Fibroblast of skin of right biceps (primary cell): ENCODE measurements around the gene VPS4A.
A peak's percentile ranks its signal among the peaks of the same experiment; 100 is the strongest.
"Not testable (repeated sequence)": the region's sequence is repeated elsewhere in the genome, so short reads cannot be mapped to it uniquely, and the experiment has no call there.

Source experiments
- DNase-seq: peaks from one replicate; pipeline ENCODE4 v3.0.0-alpha.2; 2013

The VPS4A gene

DNA sequence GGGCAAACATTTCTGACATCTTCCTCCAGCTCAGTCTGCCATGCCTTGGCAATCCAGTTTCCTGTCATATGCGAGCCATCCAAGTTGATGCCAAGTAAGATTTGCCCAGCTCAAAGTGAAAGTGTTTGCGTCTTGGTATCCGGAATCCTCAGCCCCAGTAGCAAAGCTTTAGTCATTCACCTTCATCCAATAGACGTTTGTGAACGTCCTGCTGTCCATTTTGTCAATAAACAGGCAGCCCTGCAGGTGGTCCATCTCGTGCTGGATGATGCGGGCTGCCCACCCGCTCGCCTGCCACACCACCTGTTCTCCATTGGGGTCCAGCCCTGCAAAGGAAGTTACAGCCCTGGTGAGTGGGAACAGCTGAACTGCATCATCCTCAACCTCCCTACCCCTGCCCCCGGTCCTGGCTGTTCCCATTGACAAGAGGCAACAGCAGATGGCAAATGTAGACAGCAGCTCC, 17.7 kb downstream of the VPS4A start:
- DNase-seq: no peak

DNA sequence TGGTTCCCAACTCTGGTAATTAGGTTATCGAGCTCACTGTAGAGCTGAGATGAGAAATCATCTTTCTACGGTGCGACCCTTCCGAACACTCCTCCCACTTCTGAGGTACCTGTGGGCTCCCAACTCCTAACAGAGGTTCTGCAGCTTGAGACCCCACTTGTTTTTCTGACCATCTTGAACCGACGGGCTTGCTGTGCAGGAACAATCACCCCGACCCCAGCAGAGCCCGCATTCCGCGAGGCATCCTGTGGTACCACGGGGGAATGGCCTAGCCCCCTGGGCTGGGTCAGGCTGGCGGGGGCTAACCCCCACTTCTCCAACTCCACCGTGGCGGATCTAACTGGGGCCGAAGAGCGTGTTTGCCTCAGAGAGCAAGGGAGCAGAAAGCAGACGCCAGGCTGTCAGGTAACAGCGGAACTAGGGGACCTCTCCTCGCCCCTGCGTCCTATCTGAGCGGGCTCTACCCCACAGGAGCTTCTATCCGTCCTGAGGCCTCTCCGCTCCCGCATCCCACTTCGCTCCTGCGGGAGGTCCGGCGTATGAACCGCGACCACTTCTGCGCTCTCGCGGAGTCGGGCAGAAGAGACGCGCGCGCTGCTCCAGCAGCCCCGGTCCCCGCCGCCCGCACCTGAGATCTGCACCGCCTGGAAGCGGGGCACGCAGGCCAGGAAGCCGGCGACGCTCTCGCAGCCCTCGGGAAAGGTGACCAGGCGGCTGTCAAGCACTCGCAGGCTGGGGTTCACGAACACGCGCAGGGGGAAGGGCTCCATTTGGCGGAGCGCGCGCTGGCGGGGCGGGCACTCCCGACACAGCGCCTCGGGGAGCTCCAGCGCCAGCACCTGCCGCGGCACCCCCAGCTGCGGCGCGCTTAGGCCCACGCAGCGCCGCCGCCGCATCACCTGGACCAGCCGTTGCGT, 18.5 kb downstream of the VPS4A start:
- no peak for DNase-seq

DNA sequence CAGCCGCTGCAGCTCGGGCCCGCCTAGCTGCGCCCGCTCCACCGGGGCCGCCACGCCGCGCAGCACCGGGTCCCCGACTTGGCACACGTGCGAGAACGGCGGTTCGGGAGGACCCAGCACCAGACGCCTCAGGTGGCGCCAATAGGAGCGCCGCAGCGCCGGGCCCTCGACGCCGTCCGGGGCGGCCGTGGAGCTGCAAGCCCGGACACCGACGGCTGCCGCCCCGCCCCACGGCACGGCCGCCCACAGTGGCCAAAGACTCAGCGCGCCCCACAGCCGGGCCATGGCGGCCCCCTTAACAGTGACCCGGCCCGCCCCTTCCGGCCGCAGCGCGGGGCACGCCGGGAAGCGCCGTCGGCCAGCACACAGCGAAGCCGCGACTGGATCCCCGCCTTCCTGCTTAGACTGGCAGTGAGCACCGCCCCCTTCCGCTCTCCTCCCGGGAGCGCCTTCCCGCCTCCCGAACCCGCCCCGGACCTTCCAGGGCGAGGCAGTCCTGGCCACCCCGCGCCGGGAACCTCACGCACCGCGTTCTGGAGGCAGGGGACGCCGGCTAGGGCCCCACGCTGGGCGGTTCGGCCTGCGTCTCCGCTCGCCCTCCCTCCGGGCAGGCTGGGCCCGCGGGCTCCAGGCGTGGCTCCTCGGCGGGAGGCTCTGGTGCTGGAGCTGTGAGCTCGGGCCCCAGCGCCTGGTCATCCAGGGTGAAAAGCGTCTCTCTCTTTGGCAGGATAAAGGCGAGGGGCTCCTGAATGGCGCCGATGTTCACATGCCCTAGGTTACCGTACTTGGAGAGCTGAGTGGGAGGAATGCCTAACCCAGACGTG, 19.3 kb downstream of the VPS4A start, which contains the start of gene PDF:
TSS of gene PDF (minus strand) at position 303 of the 824 bp plus-strand sequence. CDS start at position 285, 18 bp downstream.
- peak; percentile 93 for DNase-seq

DNA sequence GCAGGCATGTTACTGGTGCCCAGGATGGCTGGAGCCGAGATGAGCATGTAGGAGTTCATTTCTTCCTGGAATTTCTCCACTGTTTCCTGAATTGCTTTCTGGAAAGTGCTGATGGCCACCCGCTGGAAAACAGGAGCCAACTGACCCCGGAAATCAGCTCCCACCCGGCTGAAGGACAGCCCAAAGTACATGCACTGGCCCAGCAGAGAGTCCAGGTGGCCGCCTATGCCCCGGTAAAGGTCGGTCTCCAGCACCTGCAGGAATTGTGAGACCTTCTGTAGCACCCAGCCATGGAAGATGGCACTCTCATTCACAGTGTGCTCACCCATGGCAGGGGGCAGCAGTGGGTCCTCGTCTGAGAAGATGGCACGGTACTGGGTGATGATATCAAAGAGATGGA, 23.5 kb downstream of the VPS4A start:
- no peak for DNase-seq

DNA sequence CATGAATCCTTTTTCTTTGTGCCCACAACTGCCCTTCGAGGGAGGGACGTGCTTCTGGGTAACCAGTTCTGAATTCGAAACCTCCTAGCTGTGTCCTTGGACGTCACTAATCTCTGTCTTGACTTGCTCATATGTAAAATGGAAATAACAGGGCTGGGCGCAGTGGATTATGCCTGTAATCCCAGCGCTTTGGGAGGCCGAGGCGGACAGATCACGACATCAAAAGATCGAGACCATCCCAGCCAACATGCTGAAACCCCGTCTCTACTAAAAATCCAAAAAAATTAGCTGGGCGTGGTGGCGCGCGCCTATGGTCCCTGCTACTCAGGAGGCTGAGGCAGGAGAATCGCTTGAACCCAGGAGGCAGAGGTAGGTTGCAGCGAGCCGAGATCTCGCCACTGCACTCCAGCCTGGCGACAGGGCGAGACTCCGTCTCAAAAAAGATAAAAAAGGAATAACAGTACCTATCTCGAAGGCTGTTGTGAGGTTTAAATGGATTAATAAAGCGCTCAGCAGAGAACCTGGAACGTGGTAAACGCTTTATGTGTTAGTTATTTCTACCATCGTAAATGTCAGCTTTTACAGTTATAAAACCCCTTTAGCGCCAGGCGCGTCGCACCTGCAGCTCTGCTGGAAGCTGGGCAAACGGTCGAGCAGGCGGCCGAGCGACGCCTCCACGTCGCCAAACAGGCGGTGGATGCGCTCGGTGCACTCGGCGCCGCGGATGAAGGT, 27.6 kb downstream of the VPS4A start:
- DNase-seq: no peak

DNA sequence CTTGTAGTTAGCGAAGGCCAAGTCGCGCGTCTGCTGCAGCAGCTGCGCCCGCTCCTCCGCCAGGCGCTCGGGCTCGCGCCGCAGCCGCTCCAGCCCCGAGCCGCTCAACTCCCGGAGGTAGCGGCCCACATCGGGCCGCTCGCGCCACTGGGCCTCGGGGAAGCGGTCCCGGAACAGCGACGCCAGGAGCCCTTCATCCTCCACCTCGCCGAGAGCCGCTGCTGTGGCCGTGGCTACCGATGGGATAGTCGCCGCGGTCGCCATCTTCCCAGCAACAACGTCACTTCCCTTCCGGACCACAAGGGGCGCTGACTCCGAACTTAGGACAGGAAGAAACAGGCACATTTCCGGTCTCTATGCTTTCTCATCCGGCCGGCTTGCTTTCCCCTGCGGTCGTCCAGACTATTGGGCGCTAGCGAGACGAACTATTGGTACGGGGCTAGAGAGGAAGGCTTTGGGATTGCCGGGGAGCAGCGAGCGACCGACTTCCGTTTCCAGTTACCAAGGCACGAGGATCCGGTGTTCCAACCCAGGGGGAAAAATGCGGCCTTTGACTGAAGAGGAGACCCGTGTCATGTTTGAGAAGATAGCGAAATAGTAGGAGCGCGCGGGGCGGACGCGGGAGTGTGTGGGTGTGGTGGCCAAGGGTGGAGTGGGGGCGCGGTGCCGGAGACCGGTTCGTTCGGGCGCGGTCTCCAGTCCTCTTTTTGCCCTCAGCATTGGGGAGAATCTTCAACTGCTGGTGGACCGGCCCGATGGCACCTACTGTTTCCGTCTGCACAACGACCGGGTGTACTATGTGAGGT, 28.3 kb downstream of the VPS4A start, which contains the start of the genes COG8 and NIP7:
TSS of gene COG8 (minus strand) at position 276 of the 806 bp plus-strand sequence. CDS start at position 264, 12 bp downstream.
TSS of gene NIP7 (plus strand) at position 484 of the 806 bp plus-strand sequence. CDS start at position 542, 58 bp downstream.
- peak; percentile 99 for DNase-seq

DNA sequence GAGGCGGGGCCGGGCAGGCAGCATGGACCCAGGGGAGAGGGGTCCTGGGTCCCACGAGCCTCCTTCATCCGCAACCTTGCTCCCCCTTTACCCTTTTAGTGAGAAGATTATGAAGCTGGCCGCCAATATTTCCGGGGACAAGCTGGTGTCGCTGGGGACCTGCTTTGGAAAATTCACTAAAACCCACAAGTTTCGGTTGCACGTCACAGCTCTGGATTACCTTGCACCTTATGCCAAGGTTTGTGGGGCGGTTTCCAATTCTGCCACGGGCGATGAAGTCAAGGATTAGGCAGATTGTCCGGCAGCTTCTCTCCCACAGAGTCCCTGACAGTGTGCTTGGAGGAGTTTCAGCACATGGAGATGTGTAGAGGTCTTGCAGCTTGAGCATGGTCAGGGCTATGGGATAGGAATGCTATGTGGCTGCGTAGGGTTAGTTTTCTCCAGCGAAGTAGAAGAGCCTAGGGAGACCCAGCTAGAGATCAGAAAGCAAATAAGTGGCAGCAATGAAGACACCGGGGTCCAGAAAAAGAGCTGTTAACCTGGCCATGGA, 29.0 kb downstream of the VPS4A start:
- DNase-seq: no peak

DNA sequence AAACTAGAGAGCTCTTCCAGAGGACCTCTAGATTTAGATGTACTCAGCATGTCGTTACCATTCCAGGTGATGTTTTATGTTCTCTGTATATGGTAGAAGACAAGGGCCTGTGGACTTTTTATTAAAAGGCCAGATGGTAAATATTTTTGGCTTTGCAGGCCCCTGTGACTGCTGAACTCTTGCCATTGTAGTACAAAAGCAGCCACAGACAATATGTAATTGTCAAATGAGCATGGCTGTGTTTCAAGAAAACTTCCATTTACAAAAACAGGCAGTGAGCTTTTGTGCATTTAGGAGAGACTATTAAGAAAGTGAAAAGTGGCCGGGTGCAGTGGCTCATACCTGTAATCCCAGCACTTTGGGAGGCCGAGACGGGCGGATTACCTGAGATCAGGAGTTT, 33.0 kb downstream of the VPS4A start:
- DNase-seq: no peak

DNA sequence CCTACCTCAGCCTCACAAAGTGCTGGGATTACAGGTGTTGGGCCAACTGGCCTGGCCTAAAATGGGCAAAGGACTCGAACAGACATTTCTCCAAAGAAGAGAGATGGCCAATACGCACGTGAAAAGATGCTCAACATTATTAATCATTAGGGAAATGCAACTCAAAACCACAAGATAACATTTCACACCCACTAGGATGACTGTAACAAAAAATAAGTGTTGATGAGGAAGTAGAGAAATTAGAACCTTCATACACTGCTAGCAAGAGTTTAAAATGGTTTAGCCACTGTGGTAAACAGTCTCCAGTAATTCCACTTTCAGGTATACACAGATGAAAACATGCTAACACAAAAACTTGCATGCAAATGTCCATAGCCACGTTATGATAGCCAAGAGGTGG, 34.8 kb downstream of the VPS4A start:
- no peak for DNase-seq

DNA sequence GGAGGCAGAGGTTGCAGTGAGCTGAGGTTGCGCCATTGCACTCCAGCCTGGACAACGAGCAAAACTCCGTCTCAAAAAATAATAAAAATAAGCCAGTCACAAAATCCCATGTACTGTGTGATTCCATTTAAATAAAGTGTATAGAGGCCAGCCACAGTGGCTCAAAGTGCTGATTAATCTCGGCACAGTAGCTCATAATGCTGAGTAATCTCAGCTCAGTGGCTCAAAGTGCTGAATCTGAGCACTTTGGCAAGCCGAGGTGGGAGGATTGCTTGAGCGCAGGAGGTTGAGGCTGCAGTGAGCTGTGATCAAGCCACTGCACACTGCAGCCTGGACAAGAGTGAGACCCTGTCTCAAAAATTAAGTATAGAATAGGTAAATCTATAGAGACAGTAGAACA, 35.5 kb downstream of the VPS4A start:
- no peak for DNase-seq

DNA sequence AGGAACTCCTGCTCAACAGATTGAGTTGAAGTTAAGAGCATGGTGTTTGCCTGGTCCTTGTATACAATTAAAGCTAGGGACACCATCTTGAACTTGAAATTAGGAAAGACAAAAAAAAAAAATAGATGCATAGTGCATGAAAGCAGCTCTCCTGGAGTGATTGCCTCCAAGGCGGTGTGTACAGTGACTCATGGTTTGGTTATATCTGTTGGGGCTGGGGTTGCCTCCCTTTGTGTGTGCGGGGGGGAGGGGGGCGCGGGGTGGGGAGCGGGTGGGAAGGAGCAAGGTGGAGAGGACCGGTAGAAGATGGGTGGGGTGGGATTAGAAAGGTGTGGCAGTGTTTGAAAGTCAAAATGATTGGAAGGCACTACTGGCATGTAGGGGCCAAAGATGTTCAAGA, 37.1 kb downstream of the VPS4A start:
- no peak for DNase-seq

DNA sequence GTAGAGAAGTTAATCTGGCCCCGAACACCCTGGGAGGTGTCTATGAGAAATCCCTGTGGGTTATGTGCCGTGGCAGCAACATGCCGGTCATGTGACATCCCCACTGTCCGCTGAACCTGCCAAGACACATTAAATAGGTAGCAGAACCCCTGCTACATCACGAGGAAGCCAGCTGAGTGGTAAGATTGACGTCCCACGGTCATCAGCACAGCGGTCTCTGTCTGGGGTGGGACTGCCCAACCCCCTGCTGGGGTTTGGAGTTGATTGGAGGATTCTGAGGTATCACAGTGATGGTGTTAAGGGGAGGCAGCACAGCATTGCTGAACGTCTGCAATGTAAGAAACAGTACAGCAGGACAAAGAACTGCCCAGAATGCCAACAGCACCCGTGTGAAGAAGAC, 38.4 kb downstream of the VPS4A start:
- no peak for DNase-seq

DNA sequence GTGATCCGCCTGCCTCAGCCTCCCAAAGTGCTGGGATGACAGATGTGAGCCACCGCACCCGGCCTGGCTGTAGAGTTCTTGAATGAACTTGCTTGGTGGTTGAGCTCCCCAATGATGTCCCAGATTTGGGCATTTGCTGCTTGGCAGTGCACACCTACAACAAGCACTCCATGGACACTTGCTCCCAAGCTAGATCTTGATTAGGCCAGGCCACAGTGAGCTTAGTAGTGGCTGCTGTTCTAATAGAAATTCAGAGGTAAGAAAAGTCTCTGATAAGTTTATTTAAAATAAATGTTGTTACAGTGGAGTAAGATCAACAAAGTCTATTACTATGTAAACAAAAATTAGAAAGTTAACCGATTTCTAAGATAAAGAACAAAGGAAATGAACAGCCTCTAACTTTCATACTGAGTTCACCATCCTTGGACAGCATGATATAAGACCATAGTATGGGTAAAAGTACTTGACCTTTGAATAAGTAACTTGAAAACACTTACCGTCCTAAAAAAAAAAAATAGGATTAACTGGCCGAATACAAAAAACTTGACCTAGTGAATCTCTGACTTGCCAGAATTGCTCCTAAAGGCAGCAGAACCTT, 39.5 kb downstream of the VPS4A start:
- DNase-seq: no peak

DNA sequence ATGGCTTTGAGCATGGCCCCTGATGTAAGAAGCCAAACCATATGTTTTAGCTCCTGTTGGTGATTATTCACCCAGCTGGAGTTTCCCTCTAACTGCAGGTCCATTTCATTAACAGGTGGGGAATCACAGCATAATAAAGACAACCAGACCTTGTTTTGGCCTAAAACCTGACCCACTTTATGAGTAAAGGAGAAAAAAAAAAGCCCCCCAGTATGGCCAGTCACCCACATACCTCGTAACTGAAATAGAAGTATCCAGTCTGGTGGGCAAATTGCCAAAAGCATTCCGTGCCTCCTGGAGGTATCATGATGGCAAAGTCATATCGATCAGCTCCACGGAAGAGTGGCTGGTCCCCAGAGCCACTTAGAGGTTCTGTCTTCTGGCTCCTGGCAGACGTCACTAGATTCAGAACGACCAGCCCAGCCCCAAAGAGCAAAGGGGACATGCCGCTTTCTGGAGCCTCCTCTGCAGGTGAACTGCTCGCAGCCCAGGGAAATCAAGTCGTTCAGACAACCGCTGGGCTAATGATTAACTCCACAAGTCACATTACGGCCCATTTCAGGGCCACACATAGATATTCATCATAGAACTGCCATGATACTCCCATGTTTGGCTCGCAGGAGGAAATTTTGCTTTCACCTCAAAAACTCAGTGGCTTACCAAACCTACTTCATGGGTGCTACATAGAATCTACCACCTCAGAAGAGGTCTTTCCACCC, 40.3 kb downstream of the VPS4A start, which contains the start of gene TMED6:
TSS of gene TMED6 (minus strand) at position 478 of the 719 bp plus-strand sequence. CDS start at position 445, 33 bp downstream.
- DNase-seq: no peak

DNA sequence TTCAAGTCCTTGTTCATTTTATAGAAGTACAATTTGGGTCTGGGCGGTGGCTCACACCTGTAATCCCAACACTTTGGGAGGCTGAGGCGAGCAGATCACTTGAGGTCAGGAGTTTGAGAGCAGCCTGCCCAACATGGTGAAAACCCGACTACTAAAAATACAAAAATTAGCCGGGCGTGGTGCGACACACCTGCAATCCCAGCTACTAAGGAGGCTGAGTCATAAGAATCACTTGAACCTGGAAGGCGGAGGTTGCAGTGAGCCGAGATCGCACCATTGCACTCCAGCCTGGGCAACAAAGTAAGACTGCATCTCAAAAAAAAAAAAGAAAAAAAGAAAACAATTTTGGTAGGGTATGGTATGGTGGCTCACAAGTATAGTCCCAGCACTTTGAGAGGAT, 48.9 kb downstream of the VPS4A start:
- not testable (repeated sequence) for DNase-seq

DNA sequence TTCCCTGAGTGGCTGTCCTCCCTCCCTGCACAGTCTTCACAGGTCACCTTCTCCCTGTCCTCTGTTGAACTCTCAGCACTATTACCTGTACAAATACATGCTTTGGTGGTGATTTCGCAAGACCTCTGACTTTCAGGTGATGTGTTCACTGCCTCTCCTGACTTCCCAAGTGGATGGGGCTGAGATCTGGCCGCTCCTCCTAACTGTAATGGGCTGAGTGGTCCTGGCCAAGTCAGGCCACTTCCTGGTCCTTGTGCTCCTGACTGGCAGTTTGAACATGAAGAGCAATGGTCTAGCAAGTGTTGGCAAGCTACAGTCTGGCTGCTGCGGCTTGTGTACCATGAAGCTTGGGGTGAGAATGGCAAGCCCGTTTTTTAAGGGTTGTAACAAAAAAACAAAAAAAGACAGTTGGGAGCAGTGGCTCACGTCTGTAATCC, 52.1 kb downstream of the VPS4A start:
- DNase-seq: no peak

DNA sequence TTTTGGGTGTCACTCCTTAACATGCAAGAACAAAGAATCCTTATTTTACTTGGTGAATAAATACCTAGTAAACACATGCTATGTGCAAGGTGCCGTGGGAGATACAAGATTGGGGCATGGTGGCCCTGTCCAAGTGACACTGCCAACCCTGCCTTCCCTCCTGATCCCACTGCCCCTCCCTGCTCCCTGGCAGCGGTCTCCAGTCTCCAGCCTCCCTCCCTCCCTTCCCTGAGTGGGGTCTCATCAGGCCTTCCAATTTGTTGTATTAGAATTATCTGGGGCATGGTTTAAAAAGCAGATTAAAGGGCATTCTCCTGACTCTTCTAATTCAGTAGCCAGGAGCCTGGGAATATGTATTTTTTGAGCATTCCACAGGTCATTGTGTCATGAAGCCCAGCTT, 52.9 kb downstream of the VPS4A start:
- DNase-seq: no peak

DNA sequence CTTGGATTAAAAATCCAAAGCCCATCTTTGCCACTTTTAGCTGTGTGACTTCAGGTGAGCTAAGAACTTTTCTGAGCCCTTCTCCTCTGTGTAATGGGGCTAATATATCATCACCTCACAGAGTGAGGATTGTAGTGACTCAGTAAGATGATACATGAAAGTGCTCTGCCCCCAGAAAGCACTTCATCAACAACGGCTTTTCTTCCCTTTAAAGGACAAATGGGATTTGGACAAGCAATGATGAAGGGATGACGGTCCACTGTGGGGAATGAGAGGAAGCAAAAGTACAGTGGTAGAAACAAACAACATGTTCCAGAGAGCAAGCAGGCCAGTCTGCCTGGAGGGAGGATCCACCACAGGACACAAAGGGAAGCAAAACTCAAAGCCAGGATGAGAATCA, 54.8 kb downstream of the VPS4A start:
- DNase-seq: peak; percentile 6

DNA sequence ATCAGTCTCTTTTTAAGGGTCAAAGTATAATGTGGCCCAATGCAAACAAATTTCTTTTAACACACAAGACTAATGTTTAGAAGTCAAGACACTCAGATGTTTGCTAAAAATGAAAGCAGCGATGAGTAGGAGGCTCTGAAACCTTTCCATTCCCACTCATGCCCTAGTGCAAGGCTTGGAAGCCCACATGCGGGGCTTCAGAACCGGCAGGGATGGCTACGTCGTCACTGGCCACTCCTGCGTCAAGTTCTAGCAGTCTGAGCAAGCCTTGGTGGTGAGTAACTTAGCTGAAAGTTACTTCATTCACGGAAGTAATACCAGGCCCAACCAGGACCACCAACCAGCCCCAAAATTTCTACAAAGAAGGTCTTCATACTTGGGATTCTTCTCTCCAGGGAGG, 55.3 kb downstream of the VPS4A start:
- DNase-seq: no peak

DNA sequence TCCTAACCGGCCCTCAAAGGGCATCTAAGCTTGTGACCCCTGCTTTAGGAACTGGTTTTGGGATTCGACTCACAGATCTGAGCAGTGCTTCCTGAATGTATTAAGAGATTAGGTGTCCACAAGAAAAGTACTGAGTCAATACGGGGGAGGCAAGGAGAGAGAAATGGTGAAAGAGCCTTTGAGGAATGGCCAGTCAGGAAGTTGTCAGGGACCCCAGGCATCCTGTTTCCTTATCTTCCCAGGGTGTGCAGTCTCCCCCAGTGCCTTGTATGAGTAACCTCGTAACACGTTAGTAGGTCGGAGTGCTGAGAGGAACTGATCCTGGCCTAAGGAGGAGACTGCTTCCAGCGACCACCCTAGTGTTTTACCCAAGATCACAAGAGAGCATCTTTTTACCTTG, 56.8 kb downstream of the VPS4A start:
- DNase-seq: peak; percentile 6
